Muscle of arm (tissue), 12 donors: Measurements from ENCODE around the gene SV2B. TPM values are rescaled to one million over a fixed set of nuclear protein-coding genes. Genes with fewer than 3 reads are reported as not detected.

ENCODE experiments used
- DNase-seq: peaks from one replicate; pipeline ENCODE4 v3.0.0-alpha.2; 2013
- polyA plus RNA-seq, 12 donors: library from polyadenylated mRNA; unstranded; fragments of 120-200 nt; gene quantifications; one replicate each; pipeline ENCODE4 v1.2.1, GENCODE V29; 2013; ENCODE audit not compliant: insufficient read length in 12 of 12

Gene SV2B
- polyA plus RNA-seq, 12 donors: 0.94 to 5.4 (median 3.1) TPM; not detected in 1

- no peak for DNase-seq
Measured at GRCh38 chr15:91268510-91268909, 168.5 kb downstream of the SV2B start.

GRCh38 chr15:91270747-91271146, 170.7 kb downstream of the SV2B start:
- no peak for DNase-seq

- peak; percentile 79 for DNase-seq
Measured at GRCh38 chr15:91271565-91272153, 171.6 kb downstream of the SV2B start.

- no peak for DNase-seq
Measured at GRCh38 chr15:91275844-91276243, 175.8 kb downstream of the SV2B start.

- DNase-seq: no peak
Measured at GRCh38 chr15:91278951-91279350, 178.9 kb downstream of the SV2B start.

- DNase-seq: no peak
Measured at GRCh38 chr15:91279486-91279885, 179.4 kb downstream of the SV2B start.

GRCh38 chr15:91281947-91282346, 181.9 kb downstream of the SV2B start:
- DNase-seq: no peak

- no peak for DNase-seq
Measured at GRCh38 chr15:91282486-91282885, 182.4 kb downstream of the SV2B start.

GRCh38 chr15:91283155-91283554, 183.1 kb downstream of the SV2B start:
- no peak for DNase-seq

- no peak for DNase-seq
Measured at GRCh38 chr15:91284758-91285466, 184.9 kb downstream of the SV2B start.

- DNase-seq: no peak
Measured at GRCh38 chr15:91289324-91289723, 189.3 kb downstream of the SV2B start.

- no peak for DNase-seq
Measured at GRCh38 chr15:91290553-91290952, 190.5 kb downstream of the SV2B start.

- DNase-seq: no peak
Measured at GRCh38 chr15:91291673-91292072, 191.6 kb downstream of the SV2B start.

- no peak for DNase-seq
Measured at GRCh38 chr15:91294344-91294743, 194.3 kb downstream of the SV2B start.

- no peak for DNase-seq
Measured at GRCh38 chr15:91294795-91295194, 194.7 kb downstream of the SV2B start.

- DNase-seq: no peak
Measured at GRCh38 chr15:91298101-91298500, 198.0 kb downstream of the SV2B start.

GRCh38 chr15:91302588-91303439, 202.8 kb downstream of the SV2B start:
- DNase-seq: peak; percentile 68

GRCh38 chr15:91304210-91304609, 204.2 kb downstream of the SV2B start:
- DNase-seq: no peak

GRCh38 chr15:91304786-91305185, 204.7 kb downstream of the SV2B start:
- DNase-seq: peak; percentile 74

GRCh38 chr15:91306144-91306543, 206.1 kb downstream of the SV2B start:
- DNase-seq: no peak

- DNase-seq: no peak
Measured at GRCh38 chr15:91307601-91308000, 207.5 kb downstream of the SV2B start.

- no peak for DNase-seq
Measured at GRCh38 chr15:91308199-91308598, 208.1 kb downstream of the SV2B start.

- no peak for DNase-seq
Measured at GRCh38 chr15:91308855-91309254, 208.8 kb downstream of the SV2B start.
